Cortex of kidney (tissue), 1 donor: ENCODE data around the gene LRRC4C.

ENCODE experiments used
- DNase-seq: peaks from one replicate; lab custom pipeline; 2025; lab: John Stamatoyannopoulos, UW

LRRC4C gene

DNA sequence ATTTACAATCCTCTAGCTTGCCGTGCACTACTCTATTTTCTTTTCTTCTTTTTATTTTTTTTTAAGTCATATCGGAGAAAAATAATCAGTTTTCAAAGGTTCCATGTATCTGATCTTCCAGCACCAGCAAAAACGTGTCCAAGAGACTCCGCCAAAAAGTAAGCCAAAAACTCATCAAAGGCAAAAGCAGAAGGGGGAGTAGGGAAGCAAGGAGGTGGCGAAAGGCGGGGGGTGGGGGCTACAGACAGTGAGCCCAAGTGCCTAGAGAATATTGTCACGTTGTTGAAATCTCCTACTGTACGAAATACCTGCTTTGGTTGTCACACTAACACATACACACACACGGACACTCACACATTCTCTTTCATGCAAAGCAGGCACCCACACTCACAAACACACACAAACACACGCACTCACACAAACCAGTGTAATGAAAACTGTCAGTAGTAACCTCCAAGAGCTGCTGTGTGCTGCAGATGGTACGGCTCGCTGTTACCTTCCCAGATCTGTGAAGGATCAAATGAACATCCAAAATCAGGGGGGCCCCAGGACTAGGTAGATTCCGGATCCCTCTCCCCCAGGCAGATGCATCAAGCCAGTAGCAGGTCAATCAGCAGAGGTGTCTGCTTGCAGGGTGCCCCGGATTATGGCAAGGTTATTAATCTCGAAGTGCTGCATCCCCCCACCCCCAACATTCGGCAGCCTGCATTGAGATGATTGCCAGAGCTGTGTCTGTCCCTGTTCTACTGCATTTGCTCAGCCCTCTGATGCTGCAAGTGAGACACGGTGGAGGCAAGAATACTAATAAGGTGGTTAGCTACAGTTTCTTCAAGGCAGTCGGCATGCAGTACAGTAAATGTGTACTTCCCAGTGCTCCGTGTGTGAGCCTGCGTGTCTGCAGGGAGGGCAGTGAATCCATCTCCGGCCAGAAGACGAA is at the start of gene LRRC4C:
Gene LRRC4C (minus strand): TSS at position 188 of the 937 bp plus-strand sequence.
- no peak for DNase-seq

DNA sequence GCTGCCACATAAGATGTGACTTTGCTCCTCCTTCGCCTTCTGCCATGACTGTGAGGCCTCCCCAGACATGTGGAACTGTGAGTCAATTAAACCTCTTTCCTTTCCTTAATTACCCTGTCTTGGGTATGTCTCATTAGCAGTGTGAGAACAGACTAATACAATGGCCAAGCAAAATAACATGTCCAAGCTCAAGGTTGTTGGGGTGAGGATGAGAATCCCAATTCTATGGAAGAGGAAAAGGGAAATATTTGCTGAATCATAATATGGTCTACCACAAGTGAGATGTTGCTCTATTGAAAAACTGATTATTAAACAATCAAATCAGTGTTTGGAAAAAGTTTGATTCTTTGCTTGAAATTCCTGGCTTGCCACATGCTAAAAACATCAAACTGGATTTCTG is 48.7 kb upstream of the LRRC4C start:
- no peak for DNase-seq

DNA sequence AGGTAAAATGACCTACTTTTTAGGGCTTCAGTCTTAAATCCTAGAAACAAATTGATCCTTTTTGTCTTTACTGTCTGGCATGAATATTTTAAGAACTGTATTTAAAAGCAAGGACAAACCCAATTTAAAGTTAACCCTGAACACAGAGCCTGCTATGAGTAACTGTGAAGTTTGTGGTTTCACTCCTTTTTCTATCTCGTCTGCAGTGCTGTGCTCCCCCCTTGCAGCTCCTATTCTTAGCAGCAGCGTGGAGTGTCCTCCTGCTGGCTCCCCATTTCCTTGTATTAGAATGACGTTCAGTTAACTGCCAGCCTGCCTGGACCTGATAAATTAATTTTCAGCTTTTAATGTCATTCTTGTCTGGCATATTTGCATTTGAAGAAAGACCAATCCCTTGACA is 40.0 kb upstream of the LRRC4C start:
- DNase-seq: no peak

DNA sequence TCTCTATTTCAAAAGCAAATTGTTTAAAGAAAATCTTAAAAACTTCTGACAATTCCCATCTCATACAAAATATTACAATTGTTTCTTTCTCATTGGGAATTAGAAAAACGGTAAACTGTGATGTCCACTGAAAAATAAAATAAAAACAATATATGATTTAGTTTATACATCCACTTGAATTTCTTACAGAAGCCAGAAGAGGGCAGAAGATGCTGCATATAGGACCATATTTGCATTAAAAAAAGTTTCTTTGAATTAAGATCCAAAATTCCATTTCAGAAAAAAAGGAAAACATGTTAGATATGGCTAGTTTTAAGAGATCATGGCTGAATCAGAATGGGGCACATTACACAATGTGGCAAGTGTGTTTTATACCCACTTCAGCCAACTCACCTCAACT is 39.3 kb upstream of the LRRC4C start:
- no peak for DNase-seq

DNA sequence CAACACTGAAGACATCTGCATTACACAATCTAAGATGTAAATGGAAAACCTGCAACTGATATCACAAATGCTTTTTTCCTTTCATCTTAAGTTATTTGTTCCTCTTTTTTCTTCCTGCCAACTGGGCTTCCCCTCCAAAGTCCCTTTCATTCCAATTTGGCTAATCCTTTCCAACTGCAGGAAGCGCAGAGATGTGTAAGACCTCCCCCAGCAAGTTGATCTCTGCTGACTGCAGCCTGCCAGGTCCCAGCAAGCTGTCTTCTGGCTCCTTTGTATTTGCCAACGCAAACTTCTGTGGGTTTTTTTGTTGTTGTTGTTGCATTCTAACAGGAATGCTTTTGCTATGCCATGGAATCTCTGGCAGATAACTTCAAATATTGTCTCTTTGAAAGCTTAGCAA is 38.5 kb upstream of the LRRC4C start:
- no peak for DNase-seq

DNA sequence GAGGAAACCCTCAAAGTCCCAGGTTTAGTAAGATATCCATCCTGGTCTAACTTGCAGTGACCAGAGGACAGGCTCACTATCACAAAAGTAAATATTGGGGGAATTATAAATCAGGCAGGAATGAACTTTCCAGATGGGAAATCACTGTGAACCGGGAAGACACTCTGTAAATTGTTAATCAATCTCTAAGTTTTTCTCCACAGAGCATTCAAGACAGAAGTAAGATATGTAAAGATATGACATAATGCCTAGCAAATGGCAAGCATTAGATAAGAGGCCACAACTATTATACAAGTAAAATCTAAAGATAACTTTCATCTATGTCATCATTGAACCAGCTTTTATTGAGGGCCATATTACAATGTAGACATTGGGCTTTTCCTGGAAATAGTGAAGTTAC is 35.3 kb upstream of the LRRC4C start:
- no peak for DNase-seq

DNA sequence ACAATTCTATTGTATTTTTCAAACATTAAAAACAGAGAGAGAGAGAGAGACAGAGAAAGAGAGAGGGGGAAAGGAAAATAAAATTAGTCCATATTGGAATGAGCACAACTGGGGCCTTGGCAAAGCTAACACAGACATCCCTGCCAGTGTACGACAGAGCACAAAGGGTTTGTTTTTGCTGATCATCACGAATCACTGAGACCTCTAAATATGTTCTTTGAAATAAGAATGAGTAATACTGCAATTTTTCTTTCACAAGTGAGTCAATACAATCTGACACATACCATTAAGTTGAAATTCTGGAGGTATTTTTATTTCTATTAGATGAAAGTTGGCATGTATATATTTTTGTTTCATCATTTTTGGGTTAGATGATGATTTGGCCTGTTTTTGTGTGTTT is 27.0 kb upstream of the LRRC4C start:
- DNase-seq: no peak

DNA sequence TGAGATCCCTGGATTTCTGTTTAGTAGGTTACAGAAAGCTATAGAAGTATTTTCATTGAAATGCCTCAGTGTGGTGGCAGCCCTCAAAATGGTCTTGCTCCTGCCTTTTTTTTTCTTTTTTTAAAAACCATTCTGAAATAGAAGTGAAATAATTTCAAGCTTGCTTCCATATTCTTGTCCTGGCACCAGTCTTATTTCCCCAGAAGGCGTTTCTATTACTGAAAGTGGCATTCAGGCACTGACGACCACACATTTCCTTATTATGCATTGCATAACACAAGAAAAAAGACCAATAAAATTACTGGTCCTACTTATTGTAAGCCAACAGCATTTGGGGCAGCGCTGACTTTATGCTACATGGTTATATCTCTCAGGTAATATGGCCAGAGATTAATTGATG is 24.5 kb upstream of the LRRC4C start:
- DNase-seq: no peak

DNA sequence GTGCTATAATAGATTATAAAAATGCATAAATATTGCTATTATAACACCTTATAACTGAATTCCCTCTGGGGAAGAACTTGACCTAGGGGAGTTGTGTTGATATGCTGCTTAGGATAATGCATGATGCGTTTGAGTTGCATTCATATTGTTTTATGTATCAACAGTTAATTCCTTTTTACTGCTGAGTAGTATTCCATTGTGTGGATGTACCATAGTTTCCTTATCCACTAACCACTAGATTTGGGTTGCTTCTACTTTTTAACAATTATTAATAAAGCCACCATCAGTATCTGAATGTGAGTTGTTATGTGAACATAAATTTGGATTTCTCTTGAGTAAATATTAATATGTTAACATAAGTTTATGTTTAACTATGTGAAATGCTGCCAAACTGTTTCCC is 19.7 kb upstream of the LRRC4C start:
- DNase-seq: no peak

DNA sequence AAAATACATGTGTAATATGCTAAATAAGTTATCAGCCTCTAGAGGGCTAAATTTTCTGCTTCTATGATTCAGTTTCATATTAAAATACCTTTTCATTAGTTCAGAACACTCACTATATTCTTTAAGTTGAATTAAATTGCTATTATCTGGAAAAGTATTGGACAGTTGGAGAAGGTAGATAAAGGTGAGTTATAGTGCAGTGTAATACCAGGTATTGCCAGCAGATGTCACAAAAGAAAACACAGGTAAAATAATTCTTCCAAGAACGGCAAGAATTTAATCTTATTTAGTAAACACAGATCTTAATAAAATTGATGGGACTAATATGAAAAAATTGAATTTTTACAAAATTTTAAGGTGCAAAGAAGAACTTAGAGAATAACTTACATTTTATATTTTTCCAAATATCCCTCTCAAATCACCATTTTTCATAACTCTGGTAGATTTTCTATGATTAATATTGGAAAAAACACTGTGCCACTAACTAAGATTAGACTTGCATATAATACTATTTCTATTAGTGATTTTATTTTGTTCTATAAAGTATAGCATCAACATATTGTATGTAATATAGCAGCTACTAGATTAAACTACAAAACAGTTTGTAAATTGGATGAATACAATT is 1.7 kb upstream of the LRRC4C start:
- no peak for DNase-seq

DNA sequence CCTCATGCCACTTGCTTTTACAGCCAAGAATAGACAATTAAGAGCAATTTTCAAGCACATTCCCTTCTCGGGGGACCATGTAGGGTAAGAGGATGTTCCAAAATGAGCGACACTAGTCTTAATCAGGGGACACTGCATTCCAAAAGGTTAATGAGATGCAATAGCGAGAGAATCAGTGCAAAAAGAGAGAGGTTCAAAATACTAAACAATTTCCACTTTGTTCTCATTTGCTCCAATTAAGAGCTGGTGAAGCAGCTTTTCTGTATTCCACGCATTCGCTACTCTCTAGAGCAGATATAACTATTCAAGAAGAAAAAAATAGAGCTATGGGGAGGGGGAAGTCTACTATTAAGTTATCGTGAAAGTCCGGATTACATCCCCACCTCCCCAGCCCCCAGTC is 811 bp downstream of the LRRC4C start:
- no peak for DNase-seq

DNA sequence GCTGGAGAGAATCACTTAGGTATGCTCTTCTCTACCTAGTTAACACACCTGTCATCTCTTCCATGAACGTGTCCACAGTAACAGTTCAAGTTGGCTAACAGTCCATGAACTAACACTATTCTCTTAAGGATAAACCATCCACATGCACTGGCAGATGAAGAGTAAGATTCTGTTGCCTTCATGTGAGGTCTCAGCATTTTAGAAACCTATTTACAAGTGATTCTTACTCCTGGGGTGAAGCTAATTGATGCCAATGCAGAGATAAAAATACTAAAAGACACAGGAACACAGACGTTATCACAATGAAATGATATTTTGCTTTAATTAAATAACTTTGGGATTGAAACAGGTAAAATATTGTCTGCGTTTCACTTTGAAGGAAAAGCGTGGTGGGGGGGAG is 1.3 kb downstream of the LRRC4C start:
- no peak for DNase-seq

DNA sequence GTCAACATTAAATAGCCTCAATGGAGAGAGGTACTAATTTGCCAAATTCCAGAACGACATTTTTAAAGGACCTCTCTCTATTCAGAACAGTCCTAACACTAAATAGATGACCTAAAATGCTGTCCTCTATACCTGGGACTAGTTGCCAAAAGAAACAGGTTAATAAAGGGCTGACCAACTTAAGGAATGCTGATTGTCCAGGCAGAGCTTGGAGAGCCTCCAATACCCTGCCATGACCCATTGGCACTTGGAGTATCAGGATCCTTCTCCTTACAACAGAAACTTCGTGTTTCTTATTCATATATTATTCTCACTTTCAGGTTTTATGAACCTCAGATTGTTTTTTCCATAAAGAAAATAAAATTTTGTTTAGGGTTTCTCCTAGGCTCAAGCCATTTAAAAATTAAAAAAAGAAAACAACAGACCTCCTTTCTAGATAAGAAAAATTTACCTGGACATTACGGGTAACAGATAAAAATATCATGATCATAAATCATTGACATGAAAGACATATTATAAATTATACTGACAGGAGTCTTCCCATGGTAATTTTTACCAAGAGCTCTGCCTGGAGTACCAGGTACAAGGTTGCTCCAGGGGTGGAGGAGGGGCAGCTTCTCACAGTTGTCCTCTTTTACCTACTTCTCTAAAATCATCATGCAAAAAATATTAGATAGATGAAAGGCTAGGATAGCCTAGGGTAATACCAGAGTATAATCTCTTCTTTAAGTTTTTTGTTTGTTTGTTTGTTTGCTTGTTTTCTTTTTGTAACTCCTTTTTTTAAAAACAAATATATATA is 2.0 kb downstream of the LRRC4C start:
- DNase-seq: no peak

DNA sequence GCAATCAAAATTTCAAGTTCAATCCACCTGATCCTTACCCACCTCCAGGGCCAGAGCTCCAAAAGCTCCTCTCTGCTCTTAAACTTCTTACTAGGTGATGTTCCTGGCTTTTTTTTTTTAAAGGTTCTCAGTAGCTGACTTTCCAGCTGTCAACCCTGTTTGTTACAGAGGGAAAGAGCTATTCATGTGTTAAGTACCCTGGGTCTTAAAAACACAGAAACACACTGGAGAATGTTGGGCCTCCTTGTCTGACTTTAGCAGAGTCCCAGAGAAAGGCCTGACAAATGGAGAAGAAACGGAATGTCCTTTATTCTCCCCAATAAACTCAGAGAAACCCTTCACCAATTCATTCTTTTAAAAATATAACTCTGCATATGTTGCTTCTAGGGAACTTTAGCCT is 3.2 kb downstream of the LRRC4C start:
- DNase-seq: no peak

DNA sequence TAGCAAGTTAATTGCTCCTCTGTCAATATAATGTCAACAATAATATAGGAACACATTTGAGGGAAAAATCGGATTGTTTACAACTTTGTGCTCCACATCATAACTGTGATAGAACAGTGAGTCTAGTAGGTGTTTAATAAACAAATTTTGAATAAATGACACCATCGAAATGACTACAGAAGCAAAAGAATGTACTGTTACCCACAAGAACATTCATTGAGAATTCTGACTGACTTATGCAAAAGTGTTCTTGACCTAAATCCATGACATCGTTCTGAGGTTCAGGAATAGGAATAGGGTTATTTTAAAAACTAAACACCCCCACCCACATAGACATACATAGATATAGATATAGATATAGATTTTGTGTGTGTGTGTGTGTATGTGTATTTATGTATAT is 8.4 kb downstream of the LRRC4C start:
- DNase-seq: no peak

DNA sequence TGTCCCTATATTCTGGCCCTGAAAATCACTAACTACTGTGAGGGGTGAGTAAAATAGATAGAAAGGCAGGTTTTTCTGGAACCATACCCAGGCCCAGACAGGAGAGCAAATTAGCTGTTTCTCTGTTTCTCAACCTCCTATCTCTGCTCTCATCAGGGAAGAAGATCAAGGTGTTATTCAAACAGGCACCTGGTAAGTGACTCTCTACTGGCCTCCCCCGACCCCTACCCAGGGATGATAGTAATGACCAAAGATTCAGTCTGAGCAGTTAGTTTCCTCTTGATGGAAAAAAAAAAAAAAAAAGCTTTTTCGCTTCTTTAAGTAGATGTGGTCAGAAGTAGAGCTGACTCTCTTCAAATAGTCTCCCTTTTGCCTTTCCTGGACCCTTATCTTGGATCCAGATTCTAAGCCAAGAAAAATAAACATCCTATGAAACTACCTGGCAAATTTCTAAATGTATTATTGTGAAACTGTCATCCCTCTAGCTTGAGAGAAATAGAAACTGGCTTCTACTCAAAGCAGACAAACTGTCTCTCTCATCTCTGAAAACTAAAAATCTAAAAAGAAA is 9.9 kb downstream of the LRRC4C start:
- no peak for DNase-seq

DNA sequence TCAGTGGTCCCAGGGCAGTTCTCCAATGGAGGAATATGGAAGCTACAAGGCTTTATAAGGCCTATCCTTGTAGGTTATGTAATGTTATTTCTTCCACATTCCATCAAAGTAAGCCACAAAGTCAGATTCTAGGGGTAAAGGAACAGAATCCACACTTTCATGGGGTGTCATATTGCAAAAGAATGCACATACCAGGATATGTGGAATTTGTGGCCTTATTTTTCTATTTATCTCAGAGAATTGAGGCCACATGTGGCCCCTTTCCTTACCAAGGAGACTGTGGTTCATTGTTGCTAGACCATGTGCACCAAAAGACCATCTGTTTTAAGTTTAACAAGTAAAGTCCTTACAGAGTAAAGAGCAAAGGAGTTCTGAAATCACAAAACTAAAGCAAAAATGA is 12.9 kb downstream of the LRRC4C start:
- no peak for DNase-seq

DNA sequence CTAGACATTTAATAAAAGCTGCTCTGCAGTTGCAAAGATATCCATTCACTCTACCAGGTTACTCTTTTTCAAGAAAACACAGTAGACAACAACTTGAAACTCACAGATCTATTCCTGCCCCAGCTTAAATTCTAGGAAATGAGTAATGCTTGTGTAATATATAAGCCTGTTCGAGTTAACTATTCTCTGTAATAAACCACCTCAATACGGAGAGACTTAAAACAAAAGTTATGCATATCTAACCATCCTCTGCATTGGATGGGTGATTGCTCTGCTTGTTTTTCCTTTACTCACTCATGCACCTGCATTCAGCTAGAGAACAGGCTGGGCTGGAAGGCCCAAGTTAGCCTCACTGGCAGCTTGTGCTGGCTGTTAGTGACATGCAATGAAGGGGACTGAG is 13.3 kb downstream of the LRRC4C start:
- no peak for DNase-seq

DNA sequence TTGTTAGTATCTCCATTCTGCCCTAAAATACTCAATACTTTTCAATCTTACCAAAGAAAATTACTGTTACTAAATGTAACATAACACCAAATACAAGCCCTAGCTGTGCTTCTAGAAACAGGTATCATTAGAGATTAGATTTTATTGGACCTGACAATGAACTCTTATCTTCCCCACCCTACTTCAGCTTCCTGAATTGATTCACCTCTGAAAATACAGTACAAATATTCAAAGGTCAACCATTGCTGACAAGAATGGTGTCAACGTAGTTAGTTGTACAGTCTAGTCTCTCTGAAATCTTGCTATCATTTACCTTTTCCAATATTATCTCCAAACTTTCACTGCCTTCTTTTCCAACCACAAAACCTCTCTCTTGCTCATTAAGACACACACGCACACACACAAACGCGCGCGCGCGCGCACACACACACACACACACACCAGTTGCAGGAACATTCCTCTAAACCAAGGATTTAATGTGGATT is 22.4 kb downstream of the LRRC4C start:
- no peak for DNase-seq

DNA sequence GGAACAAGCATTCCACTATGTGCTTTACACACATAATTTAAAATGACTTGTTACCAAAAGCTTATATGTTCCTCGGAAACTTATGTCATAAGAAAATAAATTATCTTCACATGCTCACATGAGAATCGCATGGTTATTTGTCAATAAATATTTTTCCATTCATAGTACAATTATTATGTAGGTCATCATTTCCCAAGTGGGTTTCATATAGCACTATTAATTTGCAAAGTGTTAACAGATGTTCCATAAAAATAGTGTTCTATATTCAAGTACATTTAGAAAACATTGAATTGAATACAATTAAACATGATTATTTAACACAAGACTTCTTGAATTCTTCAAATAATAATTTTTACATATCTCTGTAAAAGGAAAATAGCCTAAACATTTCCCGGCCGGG is 23.9 kb downstream of the LRRC4C start:
- DNase-seq: no peak

DNA sequence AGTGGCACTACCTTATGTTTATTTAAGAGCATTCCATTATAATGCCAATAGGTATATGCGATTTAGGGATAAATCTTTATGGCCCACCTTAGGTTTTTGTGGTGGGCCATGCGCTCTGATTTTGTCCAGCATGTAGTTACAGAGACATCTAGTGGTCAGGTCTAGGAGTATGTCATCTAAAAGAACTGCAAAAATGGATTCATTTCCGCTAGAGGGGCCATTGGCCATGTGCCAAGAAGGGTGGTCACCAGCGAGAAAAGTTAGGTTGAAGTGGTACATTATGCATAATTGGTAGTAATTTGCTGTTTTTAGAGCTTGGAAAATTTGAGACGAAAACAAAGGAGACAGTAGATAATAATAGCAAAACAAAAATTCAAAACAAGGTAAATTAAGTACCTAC is 27.7 kb downstream of the LRRC4C start:
- no peak for DNase-seq

DNA sequence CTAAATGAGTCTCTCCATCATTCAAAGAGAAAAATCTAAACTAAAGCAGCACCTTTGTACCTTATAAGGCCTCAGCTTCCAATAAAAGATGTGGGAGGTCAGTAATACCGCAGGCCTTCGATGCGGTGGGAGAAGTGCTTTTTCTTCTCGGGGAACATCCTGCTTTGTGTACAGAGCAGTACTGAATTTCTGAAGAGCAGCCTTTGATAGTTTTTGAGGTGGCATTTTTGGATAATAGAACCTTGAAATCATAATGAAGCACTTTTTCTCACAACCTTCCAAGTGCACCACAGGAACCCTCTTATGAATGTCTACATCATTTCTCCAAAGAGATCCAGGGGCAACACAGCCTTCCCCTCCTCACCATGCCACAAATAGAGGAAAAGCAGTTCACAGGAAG is 39.6 kb downstream of the LRRC4C start:
- no peak for DNase-seq
